Measurements from ENCODE around the gene MR1. TPM values are rescaled to one million over a fixed set of nuclear protein-coding genes. Genes with fewer than 3 reads are reported as not detected.

The MR1 gene
- total and polyA plus RNA-seq, 3 experiments from 2014 or later, result 13.8 to 37.7 (median 16.4) TPM

DNA sequence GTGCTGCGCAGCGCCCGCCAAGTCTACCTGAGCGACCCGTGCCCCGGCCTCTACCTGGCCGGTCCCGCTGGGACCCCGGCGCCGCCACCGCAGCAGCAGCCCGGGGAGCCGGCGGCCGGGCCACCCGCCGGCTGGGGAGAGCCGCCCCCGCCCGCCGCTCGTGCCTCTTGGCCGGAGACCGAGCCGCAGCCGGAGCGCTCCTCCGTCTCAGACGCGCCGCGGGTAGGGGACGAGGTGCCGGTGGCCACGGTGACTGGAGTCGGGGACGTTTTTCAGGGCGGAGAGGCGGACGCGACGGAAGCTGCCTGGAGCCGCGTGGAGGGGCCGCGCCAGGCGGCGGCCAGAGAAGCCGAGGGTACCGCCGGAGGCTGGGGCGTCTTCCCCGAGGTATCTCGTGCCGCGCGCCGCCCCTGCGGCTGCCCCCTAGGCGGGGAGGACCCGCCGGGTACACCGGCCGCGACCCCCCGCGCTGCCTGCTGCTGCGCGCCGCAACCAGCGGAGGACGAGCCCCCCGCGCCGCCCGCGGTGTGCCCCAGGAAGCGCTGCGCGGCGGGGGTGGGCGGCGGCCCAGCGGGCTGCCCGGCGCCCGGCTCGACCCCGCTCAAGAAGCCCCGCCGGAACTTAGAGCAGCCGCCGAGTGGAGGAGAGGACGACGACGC, 55.4 kb downstream of the MR1 start:
- Histone ChIP-seq H3K4me1 (ENCODE audit: insufficient read depth, low read length) (peaks cover 27% of the 10 kb centered on the region), H3K27ac (ENCODE audit: low read depth, low read length) (peak overlapping the region; percentile 99), H3K27me3 (ENCODE audit: insufficient read depth, low read length, poor library complexity, severe bottlenecking) (no peaks in the 10 kb centered on the region), H3K9me3 (ENCODE audit: low read length) (no peaks in the 10 kb centered on the region), H3K4me3 (ENCODE audit: low read length) (peak overlapping the region; percentile 88), H3K36me3 (ENCODE audit: insufficient read depth, low read length) (no peaks in the 10 kb centered on the region)
- peak in 3 of 5 donors; percentile 12 to 63 (median 27) for DNase-seq
- POLR2A ChIA-PET, result interaction anchor here (0.7 to 5.5 kb wide), 14 partner anchors 11 to 587 kb away, joined by 3 to 111 read pairs (median 4); partner anchors contain the start of genes ACBD6, MR1, STX6 and XPR1
- Mint-ChIP-seq H3K27me3 (peaks cover 0 to 6% of the 10 kb centered on the region in 2 donors), H3K27ac (peak overlapping the region; percentile 98 to 100 (median 99)), H3K4me3 (peak overlapping the region; percentile 96 to 100 (median 99)), H3K36me3 (peaks cover 0 to 36% (median 0%) of the 10 kb centered on the region in 3 donors), H3K4me1 (peaks cover 36 to 48% (median 47%) of the 10 kb centered on the region in 3 donors), H3K9me3 (peaks cover 0 to 3% (median 0%) of the 10 kb centered on the region in 5 donors)
- CTCF ChIA-PET, result interaction anchor here (0.7 to 5.7 kb wide), 3 partner anchors 16 to 53 kb away, joined by 3 to 70 read pairs (median 39); no protein-coding TSS in a partner anchor

DNA sequence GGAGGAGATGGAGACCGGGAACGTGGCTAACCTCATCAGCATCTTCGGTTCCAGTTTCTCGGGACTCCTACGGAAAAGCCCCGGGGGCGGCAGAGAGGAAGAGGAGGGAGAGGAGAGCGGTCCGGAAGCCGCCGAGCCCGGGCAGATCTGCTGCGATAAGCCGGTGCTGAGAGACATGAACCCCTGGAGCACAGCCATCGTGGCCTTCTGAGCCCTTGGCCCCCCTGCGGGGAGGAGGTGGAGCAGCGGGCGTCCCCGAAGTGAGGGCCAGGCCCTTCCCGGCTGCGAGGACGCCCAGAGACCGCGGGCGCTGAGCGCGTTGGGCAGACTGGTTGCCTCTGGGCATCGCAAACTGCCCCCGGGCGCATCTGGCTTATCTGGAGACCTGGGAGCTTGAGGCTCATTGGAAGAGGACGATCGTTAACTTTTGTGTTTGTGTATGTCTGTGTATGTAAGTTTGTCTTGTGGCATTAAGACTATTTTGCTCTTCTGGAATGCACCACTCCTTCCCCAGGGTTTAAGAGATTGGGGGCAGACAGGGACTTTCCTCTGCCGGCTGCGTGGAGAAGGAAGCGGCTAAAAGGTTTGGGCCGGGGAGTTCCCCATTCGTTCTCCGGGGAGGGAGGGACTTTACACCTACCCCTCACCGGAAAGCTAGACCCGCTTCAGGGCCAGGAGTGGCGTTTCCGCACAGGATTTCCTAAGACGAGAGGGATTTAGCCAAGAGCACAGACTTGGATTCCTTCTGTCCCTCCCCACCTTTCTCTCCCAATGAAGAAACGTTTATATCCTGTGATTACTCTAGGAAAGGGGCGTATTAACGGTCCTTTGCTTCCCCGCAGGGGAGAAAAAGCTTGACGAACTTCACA, 56.1 kb downstream of the MR1 start:
- Histone ChIP-seq H3K27ac (ENCODE audit: low read depth, low read length) (peak overlapping the region; percentile 99), H3K4me3 (ENCODE audit: low read length) (peak overlapping the region; percentile 88), H3K9me3 (ENCODE audit: low read length) (no peaks in the 10 kb centered on the region), H3K36me3 (ENCODE audit: insufficient read depth, low read length) (no peaks in the 10 kb centered on the region), H3K4me1 (ENCODE audit: insufficient read depth, low read length) (peaks cover 22% of the 10 kb centered on the region), H3K27me3 (ENCODE audit: insufficient read depth, low read length, poor library complexity, severe bottlenecking) (no peaks in the 10 kb centered on the region)
- H3K36me3 Mint-ChIP-seq, result peaks cover 0 to 40% (median 4%) of the 10 kb centered on the region in 3 donors
- peaks cover 35 to 48% (median 43%) of the 10 kb centered on the region in 3 donors for H3K4me1 Mint-ChIP-seq
- peak overlapping the region; percentile 96 to 100 (median 98) for H3K27ac Mint-ChIP-seq
- ChIA-PET CTCF (interaction anchor here (0.8 to 5.7 kb wide), 13 partner anchors 9 to 78 kb away, joined by 3 to 70 read pairs (median 4); no protein-coding TSS in a partner anchor), POLR2A (interaction anchor here (0.7 to 5.5 kb wide), 14 partner anchors 9 to 587 kb away, joined by 3 to 111 read pairs (median 4); partner anchors contain the start of genes MR1, STX6 and XPR1)
- peaks cover 0 to 6% of the 10 kb centered on the region in 2 donors for H3K27me3 Mint-ChIP-seq
- H3K4me3 Mint-ChIP-seq, result peak overlapping the region; percentile 92 to 100 (median 94)
- peak; percentile 72 to 88 (median 81) for DNase-seq
- H3K9me3 Mint-ChIP-seq, result peaks cover 0 to 3% (median 0%) of the 10 kb centered on the region in 5 donors

DNA sequence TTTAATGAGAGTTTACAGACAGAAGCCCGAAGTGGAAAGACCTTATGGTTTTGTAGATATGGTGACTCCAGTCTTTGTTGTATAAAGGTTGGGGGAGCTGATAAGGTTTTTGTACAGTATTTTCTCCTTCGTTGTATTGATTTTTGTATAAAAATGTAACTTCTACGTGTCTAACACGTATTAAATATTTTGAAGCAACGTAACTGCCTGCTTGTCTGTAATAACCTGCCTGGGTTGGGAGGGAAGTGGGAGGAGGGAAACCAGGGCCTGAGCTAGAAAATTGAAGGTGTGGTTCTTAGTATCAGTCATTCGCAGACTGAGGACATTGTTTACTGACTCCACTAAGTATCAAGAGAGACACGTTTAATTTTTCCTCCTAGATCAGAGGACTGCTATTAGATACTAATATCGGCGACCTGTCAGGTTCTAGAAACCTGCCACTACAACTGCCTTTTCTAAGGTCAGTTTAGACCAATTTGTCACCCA, 56.9 kb downstream of the MR1 start:
- peaks cover 35 to 48% (median 43%) of the 10 kb centered on the region in 3 donors for H3K4me1 Mint-ChIP-seq
- H3K4me3 Mint-ChIP-seq, result peak overlapping the region; percentile 92 to 100 (median 94)
- Histone ChIP-seq H3K27ac (ENCODE audit: low read depth, low read length) (peak overlapping the region; percentile 99), H3K9me3 (ENCODE audit: low read length) (no peaks in the 10 kb centered on the region), H3K4me1 (ENCODE audit: insufficient read depth, low read length) (peaks cover 22% of the 10 kb centered on the region), H3K4me3 (ENCODE audit: low read length) (peak overlapping the region; percentile 88), H3K36me3 (ENCODE audit: insufficient read depth, low read length) (no peaks in the 10 kb centered on the region), H3K27me3 (ENCODE audit: insufficient read depth, low read length, poor library complexity, severe bottlenecking) (no peaks in the 10 kb centered on the region)
- ChIA-PET CTCF (interaction anchor here (0.8 to 5.7 kb wide), 13 partner anchors 8 to 77 kb away, joined by 3 to 70 read pairs (median 4); no protein-coding TSS in a partner anchor), POLR2A (interaction anchor here (0.7 to 5.5 kb wide), 11 partner anchors 8 to 588 kb away, joined by 3 to 111 read pairs (median 4); partner anchors contain the start of genes MR1 and STX6)
- H3K27me3 Mint-ChIP-seq, result peaks cover 0 to 6% of the 10 kb centered on the region in 2 donors
- peaks cover 0 to 3% (median 0%) of the 10 kb centered on the region in 5 donors for H3K9me3 Mint-ChIP-seq
- H3K36me3 Mint-ChIP-seq, result peaks cover 2 to 42% (median 4%) of the 10 kb centered on the region in 3 donors
- peak in 4 of 5 donors; percentile 21 to 62 (median 38) for DNase-seq
- H3K27ac Mint-ChIP-seq, result peak overlapping the region; percentile 96 to 100 (median 98)

DNA sequence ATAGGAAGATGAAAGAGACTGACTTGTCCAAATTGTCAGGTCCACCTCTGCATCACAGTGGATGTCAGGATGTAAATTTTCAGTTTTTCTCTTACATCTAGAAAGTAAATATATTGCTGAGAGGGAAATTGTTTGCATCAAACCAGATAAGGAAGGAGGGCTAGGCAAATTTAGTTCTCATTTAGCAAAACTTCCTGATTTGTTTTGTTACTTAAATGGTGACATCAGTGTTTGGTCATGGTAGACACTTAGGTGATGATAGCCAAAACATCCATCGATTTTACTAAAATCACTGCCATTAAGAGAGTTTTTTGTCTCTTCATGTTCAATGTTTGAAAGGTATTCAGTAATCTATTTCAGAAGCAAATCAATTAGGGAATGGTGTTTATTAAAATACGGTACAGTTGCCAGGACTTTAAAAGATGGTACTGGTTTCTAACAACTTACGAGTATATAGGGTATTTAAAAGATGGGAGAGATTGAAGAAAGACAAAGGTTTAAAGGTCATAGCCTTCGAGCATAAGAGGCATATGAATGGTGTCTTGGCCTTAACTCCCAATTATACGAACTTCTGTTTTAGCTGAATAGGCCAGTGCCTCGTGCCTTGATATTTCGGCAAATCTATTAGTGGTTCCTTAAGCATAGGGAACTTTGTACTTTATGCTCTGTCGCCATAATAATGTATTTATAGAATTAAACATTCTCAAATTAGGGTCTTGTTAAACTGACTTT, 57.7 kb downstream of the MR1 start:
- H3K27ac Mint-ChIP-seq, result peak overlapping the region; percentile 96 to 100 (median 98)
- peaks cover 2 to 42% (median 4%) of the 10 kb centered on the region in 3 donors for H3K36me3 Mint-ChIP-seq
- H3K4me1 Mint-ChIP-seq, result peaks cover 35 to 48% (median 43%) of the 10 kb centered on the region in 3 donors
- H3K9me3 Mint-ChIP-seq, result peaks cover 0 to 3% (median 0%) of the 10 kb centered on the region in 5 donors
- Histone ChIP-seq H3K36me3 (ENCODE audit: insufficient read depth, low read length) (no peaks in the 10 kb centered on the region), H3K4me1 (ENCODE audit: insufficient read depth, low read length) (peaks cover 22% of the 10 kb centered on the region), H3K9me3 (ENCODE audit: low read length) (no peaks in the 10 kb centered on the region), H3K27me3 (ENCODE audit: insufficient read depth, low read length, poor library complexity, severe bottlenecking) (no peaks in the 10 kb centered on the region), H3K4me3 (ENCODE audit: low read length) (peak overlapping the region; percentile 88), H3K27ac (ENCODE audit: low read depth, low read length) (peak overlapping the region; percentile 99)
- DNase-seq, result no peak
- CTCF ChIA-PET, result interaction anchor here (0.6 to 5.7 kb wide), 11 partner anchors 7 to 334 kb away, joined by 3 to 70 read pairs (median 4); no protein-coding TSS in a partner anchor
- H3K4me3 Mint-ChIP-seq, result peak overlapping the region; percentile 92 to 100 (median 94)
- POLR2A ChIA-PET, result interaction anchor here (1.1 to 5.5 kb wide), 3 partner anchors 10 to 59 kb away, joined by 4 to 111 read pairs (median 11); no protein-coding TSS in a partner anchor
- H3K27me3 Mint-ChIP-seq, result peaks cover 0 to 6% of the 10 kb centered on the region in 2 donors

DNA sequence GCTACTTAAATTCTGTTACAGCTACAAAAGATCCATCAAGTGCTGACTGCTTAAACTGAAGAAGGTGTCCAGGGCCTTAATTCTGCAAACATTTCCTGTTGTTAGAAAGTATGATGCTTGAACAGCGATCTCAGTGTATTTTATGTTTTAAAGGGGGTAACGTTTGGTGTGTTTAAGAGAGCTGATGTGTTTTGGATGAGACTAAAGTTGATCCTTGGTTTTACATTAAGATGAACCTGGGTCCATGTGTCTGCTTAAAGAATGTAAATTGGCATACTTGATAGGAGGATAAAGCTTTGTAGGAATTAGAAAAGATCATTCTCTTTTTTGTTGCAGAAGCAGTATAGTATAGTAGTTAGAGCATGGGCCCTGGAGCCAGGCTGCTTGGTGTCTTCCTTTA, 58.3 kb downstream of the MR1 start:
- peak overlapping the region in 6 of 7 donors; percentile 8 to 100 (median 76) for H3K4me3 Mint-ChIP-seq
- no peaks in the 10 kb centered on the region for H3K36me3 ChIP-seq (ENCODE audit: insufficient read depth, low read length)
- H3K4me1 Mint-ChIP-seq, result peaks cover 35 to 48% (median 43%) of the 10 kb centered on the region in 3 donors
- peaks cover 22% of the 10 kb centered on the region for H3K4me1 ChIP-seq (ENCODE audit: insufficient read depth, low read length)
- H3K9me3 ChIP-seq (ENCODE audit: low read length), result no peaks in the 10 kb centered on the region
- H3K4me3 ChIP-seq (ENCODE audit: low read length), result no peak overlapping the region
- peaks cover 2 to 42% (median 4%) of the 10 kb centered on the region in 3 donors for H3K36me3 Mint-ChIP-seq
- DNase-seq, result no peak
- H3K27ac Mint-ChIP-seq, result peak overlapping the region in 7 of 8 donors; percentile 1 to 98 (median 78)
- H3K27me3 Mint-ChIP-seq, result peaks cover 0 to 6% of the 10 kb centered on the region in 2 donors
- POLR2A ChIA-PET, result interaction anchor here (5.5 kb wide), 1 partner anchor 13 kb away, joined by 111 read pairs; no protein-coding TSS in a partner anchor
- H3K27me3 ChIP-seq (ENCODE audit: insufficient read depth, low read length, poor library complexity, severe bottlenecking), result no peaks in the 10 kb centered on the region
- CTCF ChIA-PET, result interaction anchor here (0.6 to 5.7 kb wide), 5 partner anchors 12 to 333 kb away, joined by 3 to 70 read pairs (median 4); no protein-coding TSS in a partner anchor
- H3K9me3 Mint-ChIP-seq, result peaks cover 0 to 3% (median 0%) of the 10 kb centered on the region in 5 donors
- H3K27ac ChIP-seq (ENCODE audit: low read depth, low read length), result no peak overlapping the region

DNA sequence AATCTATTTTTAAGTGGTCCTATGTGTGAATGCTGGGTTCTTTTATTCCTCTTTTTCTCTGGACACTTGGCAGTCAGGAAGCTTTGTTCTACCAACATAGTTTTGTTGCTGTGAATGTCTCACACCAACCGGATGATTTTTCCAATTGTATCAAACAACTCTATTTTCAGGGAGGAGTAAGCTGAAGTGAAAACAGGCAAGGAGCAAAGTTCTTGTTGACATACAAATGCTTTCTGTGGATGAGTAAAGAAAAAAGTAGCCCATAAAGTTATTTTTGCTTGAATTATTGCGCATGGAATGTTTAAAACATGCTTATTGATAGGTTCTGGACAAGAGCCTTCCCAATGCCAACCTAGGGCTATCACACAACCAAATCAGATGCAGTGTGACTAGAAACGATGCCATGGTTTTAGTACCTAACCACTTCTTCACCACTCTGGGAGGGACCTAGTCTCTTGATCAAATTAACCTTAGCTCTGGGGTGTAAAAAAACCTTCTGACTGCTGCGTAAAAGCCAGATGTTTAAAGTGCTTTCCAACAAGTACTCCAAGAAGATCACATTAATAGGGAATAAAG, 59.2 kb downstream of the MR1 start:
- Histone ChIP-seq H3K27ac (ENCODE audit: low read depth, low read length) (no peak overlapping the region), H3K4me1 (ENCODE audit: insufficient read depth, low read length) (peaks cover 18% of the 10 kb centered on the region), H3K4me3 (ENCODE audit: low read length) (no peak overlapping the region), H3K36me3 (ENCODE audit: insufficient read depth, low read length) (no peaks in the 10 kb centered on the region), H3K27me3 (ENCODE audit: insufficient read depth, low read length, poor library complexity, severe bottlenecking) (no peaks in the 10 kb centered on the region), H3K9me3 (ENCODE audit: low read length) (no peaks in the 10 kb centered on the region)
- Mint-ChIP-seq H3K36me3 (peaks cover 2 to 42% (median 4%) of the 10 kb centered on the region in 3 donors), H3K27me3 (peaks cover 0 to 6% of the 10 kb centered on the region in 2 donors), H3K9me3 (peaks cover 0 to 3% (median 0%) of the 10 kb centered on the region in 5 donors), H3K4me1 (peaks cover 34 to 46% (median 40%) of the 10 kb centered on the region in 3 donors), H3K4me3 (peak overlapping the region in 2 of 7 donors; percentile 23 to 39), H3K27ac (peak overlapping the region in 7 of 8 donors; percentile 18 to 98 (median 51))
- ChIA-PET CTCF (interaction anchor here (1.0 to 5.7 kb wide), 2 partner anchors 38 to 49 kb away, joined by 3 to 70 read pairs; no protein-coding TSS in a partner anchor), POLR2A (interaction anchor here (0.5 to 5.5 kb wide), 2 partner anchors 12 to 57 kb away, joined by 3 to 111 read pairs; no protein-coding TSS in a partner anchor)
- DNase-seq, result no peak

All from CD8-positive, alpha-beta memory T cell (primary cell).